ENCODE measurements around the gene FCGR3B. TPM values are rescaled to one million over a fixed set of nuclear protein-coding genes. Genes with fewer than 3 reads are reported as not detected.
"Not testable (repeated sequence)": the region's sequence is repeated elsewhere in the genome, so short reads cannot be mapped to it uniquely, and the experiment has no call there.

Gene FCGR3B
- total RNA-seq, 2 donors from 2014 or later: not detected

- H3K27ac ChIP-seq; H3K9me3 ChIP-seq; H3K27me3 ChIP-seq; intact Hi-C loops (cut with DNase I); ATAC-seq; H3K4me1 ChIP-seq; H3K4me3 ChIP-seq; H3K36me3 ChIP-seq (replicated peaks in 1 of 2; ENCODE audit: insufficient read depth in 1 of 2, low read depth in 2 of 2): not testable (repeated sequence)
- DNase-seq: peak in 1 of 4 donors; percentile 33
- 8 to 27% methylated on average over 4 of the region's 4 CpGs for WGBS, 2 donors
These were observed 20.8 kb downstream of the FCGR3B start for GRCh38 chr1:161610198-161610597.

- H3K9me3 ChIP-seq; H3K4me1 ChIP-seq; H3K4me3 ChIP-seq; H3K36me3 ChIP-seq (replicated peaks in 1 of 2; ENCODE audit: insufficient read depth in 1 of 2, low read depth in 2 of 2); H3K27me3 ChIP-seq; intact Hi-C loops (cut with DNase I); ATAC-seq; DNase-seq; H3K27ac ChIP-seq: not testable (repeated sequence)
- 77% methylated on average over 36 of the region's 58 CpGs; no CpG with 5 or more reads in 1 of the 2 donors for WGBS, 2 donors
These were observed 24.2 kb downstream of the FCGR3B start for GRCh38 chr1:161606541-161607336.

- WGBS, 2 donors: 18% methylated on average over 47 of the region's 78 CpGs; no CpG with 5 or more reads in 1 of the 2 donors
- H3K27me3 ChIP-seq; H3K9me3 ChIP-seq; H3K4me3 ChIP-seq; H3K4me1 ChIP-seq; H3K27ac ChIP-seq; intact Hi-C loops (cut with DNase I); H3K36me3 ChIP-seq (replicated peaks in 1 of 2; ENCODE audit: insufficient read depth in 1 of 2, low read depth in 2 of 2): not testable (repeated sequence)
- peak; percentile 9 to 42 (median 27) for DNase-seq
- ATAC-seq: peak; percentile 62
These were observed 25.0 kb downstream of the FCGR3B start for GRCh38 chr1:161605762-161606540.

GRCh38 chr1:161605024-161605423, 26.0 kb downstream of the FCGR3B start:
- H3K9me3 ChIP-seq; H3K4me3 ChIP-seq; DNase-seq; ATAC-seq; intact Hi-C loops (cut with DNase I); H3K27me3 ChIP-seq; H3K27ac ChIP-seq; H3K36me3 ChIP-seq (replicated peaks in 1 of 2; ENCODE audit: insufficient read depth in 1 of 2, low read depth in 2 of 2); H3K4me1 ChIP-seq: not testable (repeated sequence)
- 86 to 96% methylated on average over 7 to 12 of the region's 12 CpGs for WGBS, 2 donors

GRCh38 chr1:161597077-161597476, 33.9 kb downstream of the FCGR3B start:
- H3K27me3 ChIP-seq; DNase-seq; H3K36me3 ChIP-seq (replicated peaks in 1 of 2; ENCODE audit: insufficient read depth in 1 of 2, low read depth in 2 of 2); H3K9me3 ChIP-seq; H3K4me3 ChIP-seq; H3K27ac ChIP-seq; intact Hi-C loops (cut with DNase I); H3K4me1 ChIP-seq; ATAC-seq: not testable (repeated sequence)
- 95 to 100% methylated on average over 3 of the region's 3 CpGs for WGBS, 2 donors

GRCh38 chr1:161595583-161595982, 35.4 kb downstream of the FCGR3B start:
- H3K27me3 ChIP-seq; H3K4me3 ChIP-seq; DNase-seq; intact Hi-C loops (cut with DNase I); H3K36me3 ChIP-seq (replicated peaks in 1 of 2; ENCODE audit: insufficient read depth in 1 of 2, low read depth in 2 of 2); ATAC-seq; H3K9me3 ChIP-seq; H3K4me1 ChIP-seq: not testable (repeated sequence)
- 23 to 25% methylated on average over 2 of the region's 2 CpGs for WGBS, 2 donors
- peak overlapping the region in 1 of 4 donors; percentile 32 for H3K27ac ChIP-seq

- DNase-seq; intact Hi-C loops (cut with DNase I); H3K4me1 ChIP-seq; H3K4me3 ChIP-seq; H3K9me3 ChIP-seq; H3K36me3 ChIP-seq (replicated peaks in 1 of 2; ENCODE audit: insufficient read depth in 1 of 2, low read depth in 2 of 2); H3K27me3 ChIP-seq; ATAC-seq: not testable (repeated sequence)
- WGBS, 2 donors: 82 to 100% methylated on average over 1 to 2 of the region's 2 CpGs
- peak overlapping the region in 1 of 4 donors; percentile 32 for H3K27ac ChIP-seq
These were observed 35.8 kb downstream of the FCGR3B start for GRCh38 chr1:161595173-161595572.

- H3K36me3 ChIP-seq (replicated peaks in 1 of 2; ENCODE audit: insufficient read depth in 1 of 2, low read depth in 2 of 2); H3K27me3 ChIP-seq; intact Hi-C loops (cut with DNase I); H3K4me3 ChIP-seq; H3K9me3 ChIP-seq; H3K27ac ChIP-seq; H3K4me1 ChIP-seq; ATAC-seq: not testable (repeated sequence)
- WGBS, 2 donors: 30 to 89% methylated on average over 1 to 3 of the region's 4 CpGs
- DNase-seq: peak in 1 of 4 donors; percentile 17
These were observed 36.5 kb downstream of the FCGR3B start for GRCh38 chr1:161594269-161594984.

- ATAC-seq; H3K36me3 ChIP-seq (replicated peaks in 1 of 2; ENCODE audit: insufficient read depth in 1 of 2, low read depth in 2 of 2); H3K27me3 ChIP-seq; H3K9me3 ChIP-seq; H3K27ac ChIP-seq; H3K4me1 ChIP-seq; DNase-seq; H3K4me3 ChIP-seq; intact Hi-C loops (cut with DNase I): not testable (repeated sequence)
- 89 to 92% methylated on average over 8 to 11 of the region's 11 CpGs for WGBS, 2 donors
These were observed 37.8 kb downstream of the FCGR3B start for GRCh38 chr1:161593092-161593755.

GRCh38 chr1:161592586-161592985, 38.4 kb downstream of the FCGR3B start:
- H3K4me3 ChIP-seq; DNase-seq; H3K9me3 ChIP-seq; H3K27ac ChIP-seq; H3K27me3 ChIP-seq; intact Hi-C loops (cut with DNase I); H3K36me3 ChIP-seq (replicated peaks in 1 of 2; ENCODE audit: insufficient read depth in 1 of 2, low read depth in 2 of 2); ATAC-seq; H3K4me1 ChIP-seq: not testable (repeated sequence)
- WGBS, 2 donors: 40 to 63% methylated on average over 1 to 3 of the region's 3 CpGs

- DNase-seq; H3K4me3 ChIP-seq; H3K9me3 ChIP-seq; H3K4me1 ChIP-seq; ATAC-seq; H3K27me3 ChIP-seq; intact Hi-C loops (cut with DNase I); H3K36me3 ChIP-seq (replicated peaks in 1 of 2; ENCODE audit: insufficient read depth in 1 of 2, low read depth in 2 of 2); H3K27ac ChIP-seq: not testable (repeated sequence)
- WGBS, 2 donors: 70% methylated on average over 1 of the region's 6 CpGs; no CpG with 5 or more reads in 1 of the 2 donors
These were observed 41.1 kb downstream of the FCGR3B start for GRCh38 chr1:161589920-161590319.

Data from body of pancreas (tissue), 4 donors.